Sigmoid colon (tissue), 4 donors: ENCODE data around the gene PRKACB.
"Not testable (repeated sequence)": the region's sequence is repeated elsewhere in the genome, so short reads cannot be mapped to it uniquely, and the experiment has no call there.

Experiments
- CTCF ChIP-seq, 4 experiments: fragments of 450-650 bp in 3 of 4; fragments of 200-600 bp in 1 of 4; IDR thresholded peaks; one replicate each; pipeline ENCODE4 v1.5.1; 2016 to 2019; ENCODE audit warnings: antibody characterized with exemption in 4 of 4, mild to moderate bottlenecking in 3 of 4, moderate library complexity in 2 of 4
- POLR2A ChIP-seq, 2 donors: fragments of 450-650 bp; IDR thresholded peaks; one replicate each; pipeline ENCODE4 v1.6.1; 2016; ENCODE audit warnings: antibody characterized with exemption in 2 of 2, mild to moderate bottlenecking in 2 of 2, moderate library complexity in 2 of 2
- POLR2AphosphoS5 ChIP-seq, 4 donors: sonication (generic); formaldehyde crosslinking; IDR thresholded peaks; one replicate each; pipeline ENCODE4 v1.6.1; 2017; ENCODE audit warnings: antibody characterized with exemption in 4 of 4

- TF ChIP-seq POLR2A, CTCF, POLR2AphosphoS5 (IDR thresholded peaks at IDR 0.05): not testable (repeated sequence)
Measured at GRCh38 chr1:84287389-84287788, 143.3 kb downstream of the PRKACB start.
